Cortex of kidney (tissue), 1 donor: ENCODE data around the gene ATP9A.
"Not testable (repeated sequence)": the region's sequence is repeated elsewhere in the genome, so short reads cannot be mapped to it uniquely, and the experiment has no call there.

Source experiments
- DNase-seq: peaks from one replicate; lab custom pipeline; 2025; lab: John Stamatoyannopoulos, UW

ATP9A gene

GRCh38 chr20:51653226-51653625 lies 115.0 kb downstream of the ATP9A start:
- no peak for DNase-seq

- DNase-seq, result no peak
Observed at GRCh38 chr20:51651921-51652549, 116.2 kb downstream of the ATP9A start.

GRCh38 chr20:51650685-51651134 lies 117.5 kb downstream of the ATP9A start:
- DNase-seq, result no peak

GRCh38 chr20:51648571-51648947 lies 119.6 kb downstream of the ATP9A start:
- DNase-seq, result no peak

GRCh38 chr20:51647674-51648570 lies 120.3 kb downstream of the ATP9A start:
- no peak for DNase-seq

GRCh38 chr20:51643810-51644209 lies 124.4 kb downstream of the ATP9A start:
- DNase-seq, result not testable (repeated sequence)

GRCh38 chr20:51643390-51643789 lies 124.8 kb downstream of the ATP9A start:
- no peak for DNase-seq

GRCh38 chr20:51641866-51642265 lies 126.3 kb downstream of the ATP9A start:
- no peak for DNase-seq

GRCh38 chr20:51640743-51641142 lies 127.4 kb downstream of the ATP9A start:
- DNase-seq, result no peak

GRCh38 chr20:51639206-51639832 lies 128.9 kb downstream of the ATP9A start:
- DNase-seq, result no peak

- DNase-seq, result no peak
Observed at GRCh38 chr20:51637241-51637640, 130.9 kb downstream of the ATP9A start.

- no peak for DNase-seq
Observed at GRCh38 chr20:51636123-51636522, 132.1 kb downstream of the ATP9A start.

GRCh38 chr20:51635680-51636079 lies 132.5 kb downstream of the ATP9A start:
- DNase-seq, result no peak

GRCh38 chr20:51634877-51635276 lies 133.3 kb downstream of the ATP9A start:
- DNase-seq, result no peak

GRCh38 chr20:51634257-51634656 lies 133.9 kb downstream of the ATP9A start:
- DNase-seq, result no peak

GRCh38 chr20:51633430-51633829 lies 134.8 kb downstream of the ATP9A start:
- no peak for DNase-seq

GRCh38 chr20:51631953-51632352 lies 136.2 kb downstream of the ATP9A start:
- DNase-seq, result no peak

GRCh38 chr20:51631011-51631950 lies 136.9 kb downstream of the ATP9A start:
- no peak for DNase-seq

GRCh38 chr20:51629399-51630058 lies 138.7 kb downstream of the ATP9A start:
- no peak for DNase-seq

- no peak for DNase-seq
Observed at GRCh38 chr20:51628533-51629398, 139.4 kb downstream of the ATP9A start.
